Type B pancreatic cell (in vitro differentiated cells): ENCODE data around the gene RBM17. TPM values are rescaled to one million over a fixed set of nuclear protein-coding genes. Genes with fewer than 3 reads are reported as not detected.
"Not testable (repeated sequence)": the region's sequence is repeated elsewhere in the genome, so short reads cannot be mapped to it uniquely, and the experiment has no call there.

Experiments
- DNase-seq: peaks from one replicate; pipeline ENCODE4 v3.0.0; 2021; ENCODE audit warnings: mixed read lengths; ENCODE audit not compliant: unreplicated experiment; ENCODE audit errors: extremely low spot score
- H3K27ac Mint-ChIP-seq: 2 replicates; pipeline ENCODE4 v1.8.0; 2021; ENCODE audit warnings: mild to moderate bottlenecking, mixed read lengths
- H3K27me3 Mint-ChIP-seq: 2 replicates; pipeline ENCODE4 v1.8.0; 2021; ENCODE audit warnings: mixed read lengths
- H3K36me3 Mint-ChIP-seq: 2 replicates; pipeline ENCODE4 v1.8.0; 2021; ENCODE audit warnings: mixed read lengths
- H3K4me1 Mint-ChIP-seq: one replicate; pipeline ENCODE4 v1.8.0; 2021; ENCODE audit warnings: mixed read lengths; ENCODE audit not compliant: unreplicated experiment
- H3K4me3 Mint-ChIP-seq: 2 replicates; pipeline ENCODE4 v1.8.0; 2021; ENCODE audit warnings: mild to moderate bottlenecking, mixed read lengths
- H3K9me3 Mint-ChIP-seq: 2 replicates; pipeline ENCODE4 v1.8.0; 2021; ENCODE audit warnings: mixed read lengths
- total RNA-seq: library from RNA; stranded (reverse); gene quantifications from 2 replicates; pipeline ENCODE4 v1.2.1, GENCODE V29; 2021; ENCODE audit warnings: low replicate concordance
- TF ChIP-seq, protein P1 (sequence below): fragments of 200-600 bp; sonication (generic); conservative IDR thresholded peaks from 2 replicates; pipeline ENCODE4 v1.5.0; 2021; ENCODE audit warnings: antibody characterized with exemption, mild to moderate bottlenecking

Gene RBM17
- total RNA-seq, 1 donor from 2014 or later = 105 TPM

DNA sequence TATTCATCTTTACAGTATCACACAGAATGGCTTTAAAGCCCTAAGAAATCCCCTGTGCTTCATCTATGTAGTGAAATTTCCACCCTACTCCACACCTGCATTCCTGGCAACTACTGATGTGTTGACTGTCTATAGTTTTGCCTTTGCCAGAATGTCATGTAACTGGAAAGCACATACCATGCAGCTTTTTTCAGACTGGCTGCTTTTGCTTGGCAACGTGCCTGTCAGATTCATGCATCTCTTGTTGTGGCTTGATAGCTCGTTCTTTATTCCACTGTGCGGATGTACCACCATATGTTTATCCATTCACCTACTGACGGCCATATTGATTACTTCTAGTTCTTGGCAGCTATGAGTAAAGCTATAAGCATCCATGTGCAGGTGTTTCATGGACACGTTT lies 30.6 kb downstream of the RBM17 start:
- peaks cover 4% of the 10 kb centered on the region for H3K4me1 Mint-ChIP-seq
- peaks cover 10% of the 10 kb centered on the region for H3K36me3 Mint-ChIP-seq
- H3K9me3 Mint-ChIP-seq = no peaks in the 10 kb centered on the region
- TF ChIP-seq, protein P1, sequence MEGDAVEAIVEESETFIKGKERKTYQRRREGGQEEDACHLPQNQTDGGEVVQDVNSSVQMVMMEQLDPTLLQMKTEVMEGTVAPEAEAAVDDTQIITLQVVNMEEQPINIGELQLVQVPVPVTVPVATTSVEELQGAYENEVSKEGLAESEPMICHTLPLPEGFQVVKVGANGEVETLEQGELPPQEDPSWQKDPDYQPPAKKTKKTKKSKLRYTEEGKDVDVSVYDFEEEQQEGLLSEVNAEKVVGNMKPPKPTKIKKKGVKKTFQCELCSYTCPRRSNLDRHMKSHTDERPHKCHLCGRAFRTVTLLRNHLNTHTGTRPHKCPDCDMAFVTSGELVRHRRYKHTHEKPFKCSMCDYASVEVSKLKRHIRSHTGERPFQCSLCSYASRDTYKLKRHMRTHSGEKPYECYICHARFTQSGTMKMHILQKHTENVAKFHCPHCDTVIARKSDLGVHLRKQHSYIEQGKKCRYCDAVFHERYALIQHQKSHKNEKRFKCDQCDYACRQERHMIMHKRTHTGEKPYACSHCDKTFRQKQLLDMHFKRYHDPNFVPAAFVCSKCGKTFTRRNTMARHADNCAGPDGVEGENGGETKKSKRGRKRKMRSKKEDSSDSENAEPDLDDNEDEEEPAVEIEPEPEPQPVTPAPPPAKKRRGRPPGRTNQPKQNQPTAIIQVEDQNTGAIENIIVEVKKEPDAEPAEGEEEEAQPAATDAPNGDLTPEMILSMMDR = no peak
- no peaks in the 10 kb centered on the region for H3K27me3 Mint-ChIP-seq
- no peak overlapping the region for H3K4me3 Mint-ChIP-seq
- no peak for DNase-seq
- H3K27ac Mint-ChIP-seq = no peak overlapping the region

- H3K36me3 Mint-ChIP-seq = peaks cover 7% of the 10 kb centered on the region
- TF ChIP-seq, protein P1 = no peak
- DNase-seq = no peak
- peaks cover 8% of the 10 kb centered on the region for H3K4me1 Mint-ChIP-seq
- no peak overlapping the region for H3K4me3 Mint-ChIP-seq
- H3K27ac Mint-ChIP-seq = no peak overlapping the region
- H3K9me3 Mint-ChIP-seq = no peaks in the 10 kb centered on the region
- H3K27me3 Mint-ChIP-seq = no peaks in the 10 kb centered on the region
Observed at GRCh38 chr10:6119962-6120361, 31.1 kb downstream of the RBM17 start.

DNA sequence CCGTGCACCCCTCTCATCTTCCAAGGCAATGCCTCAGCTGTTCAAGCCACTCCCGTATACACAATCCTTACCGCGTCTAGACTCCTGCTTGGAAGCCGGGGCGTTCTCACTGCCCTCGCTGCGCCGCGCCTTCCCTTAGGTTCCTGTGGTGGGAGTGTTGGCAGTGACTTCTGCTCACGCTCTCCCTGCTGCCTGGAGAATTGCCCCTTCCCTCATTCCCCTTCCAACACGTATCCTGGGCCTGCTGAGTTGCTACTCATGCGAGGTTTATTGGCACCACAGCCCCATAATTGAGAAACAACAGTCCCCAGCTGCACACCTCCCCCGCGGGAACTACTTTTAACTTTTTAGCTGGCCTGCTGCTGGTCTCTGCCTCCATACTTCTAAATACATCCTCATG lies 31.9 kb downstream of the RBM17 start:
- H3K4me3 Mint-ChIP-seq = no peak overlapping the region
- TF ChIP-seq, protein P1 = no peak
- no peaks in the 10 kb centered on the region for H3K27me3 Mint-ChIP-seq
- no peaks in the 10 kb centered on the region for H3K9me3 Mint-ChIP-seq
- H3K27ac Mint-ChIP-seq = no peak overlapping the region
- H3K4me1 Mint-ChIP-seq = peaks cover 8% of the 10 kb centered on the region
- peaks cover 7% of the 10 kb centered on the region for H3K36me3 Mint-ChIP-seq
- DNase-seq = no peak

GRCh38 chr10:6121146-6121545 lies 32.3 kb downstream of the RBM17 start:
- TF ChIP-seq, protein P1 = no peak
- no peak overlapping the region for H3K27ac Mint-ChIP-seq
- H3K4me1 Mint-ChIP-seq = peaks cover 8% of the 10 kb centered on the region
- H3K9me3 Mint-ChIP-seq = no peaks in the 10 kb centered on the region
- peaks cover 4% of the 10 kb centered on the region for H3K36me3 Mint-ChIP-seq
- DNase-seq = no peak
- H3K4me3 Mint-ChIP-seq = no peak overlapping the region
- no peaks in the 10 kb centered on the region for H3K27me3 Mint-ChIP-seq

DNA sequence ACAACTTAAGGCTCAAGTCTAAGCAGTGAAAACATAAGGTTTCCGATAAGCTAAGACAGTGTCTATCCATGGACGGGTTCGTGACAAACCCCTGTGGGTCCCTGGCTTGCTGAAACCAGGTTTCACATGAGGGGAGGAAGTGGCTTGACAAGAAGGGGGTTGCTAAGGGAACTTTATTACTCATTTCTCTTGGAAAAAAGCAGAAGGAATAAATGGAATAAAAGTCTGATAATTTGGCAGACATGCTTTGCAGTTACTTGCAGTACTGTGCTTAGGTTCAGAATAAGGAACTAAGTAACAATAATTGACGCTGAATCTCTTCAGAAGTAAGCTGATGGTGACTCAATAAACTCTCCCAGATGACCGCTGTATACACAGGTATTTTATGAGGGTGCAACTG lies 34.7 kb downstream of the RBM17 start:
- peaks cover 10% of the 10 kb centered on the region for H3K4me1 Mint-ChIP-seq
- H3K36me3 Mint-ChIP-seq = peaks cover 4% of the 10 kb centered on the region
- peak overlapping the region; percentile 17 for H3K27ac Mint-ChIP-seq
- DNase-seq = no peak
- TF ChIP-seq, protein P1 = no peak
- H3K9me3 Mint-ChIP-seq = no peaks in the 10 kb centered on the region
- peaks cover 2% of the 10 kb centered on the region for H3K27me3 Mint-ChIP-seq
- no peak overlapping the region for H3K4me3 Mint-ChIP-seq

DNA sequence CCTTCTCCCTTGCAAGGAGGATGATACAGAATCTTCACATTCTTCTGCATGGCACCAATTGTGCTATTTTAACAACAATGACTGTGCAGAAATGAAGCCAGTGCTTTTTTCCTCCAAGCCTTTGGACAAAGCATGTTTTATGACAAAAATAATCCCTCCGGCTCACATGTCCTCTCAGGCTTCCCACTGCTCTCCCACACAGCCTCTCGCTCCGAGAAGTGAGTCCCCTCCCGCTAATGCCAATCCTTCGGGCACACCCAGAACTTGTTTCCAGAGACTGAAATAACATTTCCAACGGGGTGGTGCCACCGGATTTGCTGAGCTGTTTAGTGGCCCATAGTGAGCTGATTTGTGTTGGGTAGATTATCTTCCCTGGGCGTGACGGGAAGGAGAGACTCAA lies 35.8 kb downstream of the RBM17 start:
- TF ChIP-seq, protein P1 = no peak
- no peak for DNase-seq
- Mint-ChIP-seq H3K9me3 (no peaks in the 10 kb centered on the region), H3K36me3 (peaks cover 4% of the 10 kb centered on the region), H3K27ac (no peak overlapping the region), H3K4me1 (peaks cover 18% of the 10 kb centered on the region), H3K4me3 (no peak overlapping the region), H3K27me3 (peaks cover 10% of the 10 kb centered on the region)

- not testable (repeated sequence) for H3K36me3 Mint-ChIP-seq, H3K27me3 Mint-ChIP-seq, H3K27ac Mint-ChIP-seq, H3K9me3 Mint-ChIP-seq, H3K4me3 Mint-ChIP-seq, DNase-seq
- peaks cover 22% of the 10 kb centered on the region for H3K4me1 Mint-ChIP-seq
Observed at GRCh38 chr10:6127461-6127860, 38.6 kb downstream of the RBM17 start.
